Breast epithelium (tissue), 4 donors: ENCODE measurements around the gene COL25A1. TPM values are rescaled to one million over a fixed set of nuclear protein-coding genes. Genes with fewer than 3 reads are reported as not detected.

Experiments
- DNase-seq, 2 donors: peaks; one replicate each; pipeline ENCODE4 v3.0.0-alpha.2; 2019; ENCODE audit warnings: low spot score in 2 of 2
- H3K27ac ChIP-seq, 2 donors: fragments of 200-600 bp; sonication (generic) in 1 of 2; one replicate each; pipeline ENCODE4 v1.5.1; 2016 to 2019; ENCODE audit warnings: mild to moderate bottlenecking in 1 of 2
- H3K27me3 ChIP-seq, 2 donors: fragments of 200-600 bp; sonication (generic) in 1 of 2; one replicate each; pipeline versions ENCODE4 v1.5.1 to v1.6.0; 2017 to 2019; ENCODE audit warnings: control low read depth in 1 of 2, mild to moderate bottlenecking in 1 of 2
- H3K36me3 ChIP-seq: fragments of 200-600 bp; one replicate; pipeline ENCODE4 v1.5.1; 2019
- H3K4me1 ChIP-seq, 2 donors: fragments of 200-600 bp; sonication (generic); one replicate each; pipeline ENCODE4 v1.5.1; 2016 to 2019; ENCODE audit warnings: control low read depth in 1 of 2
- H3K4me3 ChIP-seq, 3 donors: fragments of 200-600 bp; sonication (generic); 1 replicate in 2 of 3; 2 replicates in 1 of 3; pipeline ENCODE4 v1.5.1; 2016 to 2019; ENCODE audit warnings: mild to moderate bottlenecking in 3 of 3, moderate library complexity in 2 of 3
- H3K9me3 ChIP-seq, 2 donors: fragments of 200-600 bp; sonication (generic) in 1 of 2; one replicate each; pipeline ENCODE4 v1.5.1; 2016 to 2019; ENCODE audit warnings: control low read depth in 1 of 2
- POLR2A ChIP-seq: fragments of 450-650 bp; IDR thresholded peaks from one replicate; pipeline ENCODE4 v1.6.1; 2016; ENCODE audit warnings: antibody characterized with exemption, mild to moderate bottlenecking, moderate library complexity
- POLR2AphosphoS5 ChIP-seq, 3 donors: sonication (generic); formaldehyde crosslinking; IDR thresholded peaks; one replicate each; pipeline ENCODE4 v1.6.1; 2017; ENCODE audit warnings: antibody characterized with exemption in 3 of 3
- intact Hi-C: fragments of 100-400 bp; cut with DNase I; formaldehyde crosslinking; loops from one replicate; pipeline ENCODE4 v1.15.1; 2023; ENCODE audit warnings: low total_unique reads
- total RNA-seq, 3 donors: library from RNA; depleted of rRNA; stranded (reverse); fragments of >200 nt; gene quantifications; one replicate each; pipeline ENCODE4 v1.1.0, GENCODE V29; 2016
- TF ChIP-seq, protein P1 (sequence below), 3 donors: fragments of 450-650 bp; IDR thresholded peaks; one replicate each; pipeline ENCODE4 v1.5.1; 2016 to 2017; ENCODE audit warnings: antibody characterized with exemption in 3 of 3, mild to moderate bottlenecking in 3 of 3, moderate library complexity in 3 of 3

The COL25A1 gene
- total RNA-seq, 3 donors from 2014 or later: 2.6 to 11.0 (median 2.8) TPM

DNA sequence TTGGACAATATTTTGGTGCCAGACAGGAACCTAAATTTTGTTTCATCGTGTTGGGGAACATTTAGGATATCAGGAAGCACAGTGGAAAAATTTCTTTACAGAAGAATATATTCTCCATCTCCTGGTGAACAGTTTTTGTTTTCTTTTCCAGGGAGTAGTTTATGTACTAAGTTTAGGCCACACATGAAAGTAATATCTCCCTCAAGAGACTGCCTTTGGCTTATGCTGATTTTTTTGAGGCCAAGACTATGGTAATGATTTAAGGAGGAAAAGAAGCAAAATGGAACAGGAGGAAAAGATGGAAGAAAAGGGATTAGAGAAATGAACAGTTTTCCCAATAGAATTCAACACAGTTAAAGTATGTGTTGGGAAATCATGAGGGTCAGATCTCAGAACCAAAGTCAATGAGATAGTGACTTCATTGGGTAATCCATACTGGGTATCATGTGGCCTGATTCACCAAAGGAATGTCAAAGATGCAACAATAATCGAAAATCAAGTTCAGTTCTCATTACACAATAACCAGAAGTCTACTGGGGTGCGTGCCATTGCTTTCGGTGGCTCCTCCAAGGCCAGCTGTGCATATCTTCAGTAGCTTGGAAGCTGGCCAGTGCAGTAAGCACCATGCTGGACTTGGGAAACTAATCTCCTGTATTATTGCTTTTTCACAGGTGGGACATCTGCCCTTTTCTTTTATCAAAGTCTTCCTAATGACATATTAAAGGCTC is 234.8 kb downstream of the COL25A1 start:
- H3K27me3 ChIP-seq: no peaks in the 10 kb centered on the region
- no peaks in the 10 kb centered on the region for H3K36me3 ChIP-seq
- no peaks in the 10 kb centered on the region for H3K4me1 ChIP-seq
- intact Hi-C loops: no loop called here
- TF ChIP-seq, protein P1, sequence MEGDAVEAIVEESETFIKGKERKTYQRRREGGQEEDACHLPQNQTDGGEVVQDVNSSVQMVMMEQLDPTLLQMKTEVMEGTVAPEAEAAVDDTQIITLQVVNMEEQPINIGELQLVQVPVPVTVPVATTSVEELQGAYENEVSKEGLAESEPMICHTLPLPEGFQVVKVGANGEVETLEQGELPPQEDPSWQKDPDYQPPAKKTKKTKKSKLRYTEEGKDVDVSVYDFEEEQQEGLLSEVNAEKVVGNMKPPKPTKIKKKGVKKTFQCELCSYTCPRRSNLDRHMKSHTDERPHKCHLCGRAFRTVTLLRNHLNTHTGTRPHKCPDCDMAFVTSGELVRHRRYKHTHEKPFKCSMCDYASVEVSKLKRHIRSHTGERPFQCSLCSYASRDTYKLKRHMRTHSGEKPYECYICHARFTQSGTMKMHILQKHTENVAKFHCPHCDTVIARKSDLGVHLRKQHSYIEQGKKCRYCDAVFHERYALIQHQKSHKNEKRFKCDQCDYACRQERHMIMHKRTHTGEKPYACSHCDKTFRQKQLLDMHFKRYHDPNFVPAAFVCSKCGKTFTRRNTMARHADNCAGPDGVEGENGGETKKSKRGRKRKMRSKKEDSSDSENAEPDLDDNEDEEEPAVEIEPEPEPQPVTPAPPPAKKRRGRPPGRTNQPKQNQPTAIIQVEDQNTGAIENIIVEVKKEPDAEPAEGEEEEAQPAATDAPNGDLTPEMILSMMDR (IDR thresholded peaks at IDR 0.05): no peak
- TF ChIP-seq POLR2AphosphoS5 (IDR thresholded peaks at IDR 0.05): no peak
- TF ChIP-seq POLR2A: no peak
- no peak for DNase-seq
- no peak overlapping the region for H3K27ac ChIP-seq
- H3K9me3 ChIP-seq: no peaks in the 10 kb centered on the region
- no peak overlapping the region for H3K4me3 ChIP-seq

DNA sequence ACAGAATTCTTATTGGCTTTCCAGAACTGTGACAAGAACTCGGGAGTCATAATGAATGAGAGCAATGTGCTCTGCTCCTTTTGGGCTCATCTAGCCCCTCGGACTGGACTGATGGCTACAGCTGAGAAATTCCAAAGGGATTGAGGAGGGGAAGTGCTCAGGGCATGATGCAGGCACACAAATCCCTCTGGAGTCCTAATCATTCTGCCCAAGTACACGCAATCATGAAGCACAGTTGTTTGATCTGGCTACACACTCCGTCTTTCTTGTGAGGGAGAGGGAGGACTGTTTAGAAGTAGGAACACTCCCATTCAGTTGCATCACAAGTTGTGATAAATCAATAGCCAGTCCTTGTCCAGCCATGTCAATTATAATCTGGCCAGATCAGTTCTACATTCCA is 237.5 kb downstream of the COL25A1 start:
- Histone ChIP-seq H3K9me3 (no peaks in the 10 kb centered on the region), H3K27me3 (no peaks in the 10 kb centered on the region), H3K4me1 (no peaks in the 10 kb centered on the region), H3K27ac (no peak overlapping the region), H3K36me3 (no peaks in the 10 kb centered on the region), H3K4me3 (no peak overlapping the region)
- no peak for DNase-seq
- intact Hi-C loops: no loop called here
- no peak for TF ChIP-seq POLR2AphosphoS5 (IDR thresholded peaks at IDR 0.05)
- TF ChIP-seq, protein P1 (IDR thresholded peaks at IDR 0.05): no peak
- no peak for TF ChIP-seq POLR2A

DNA sequence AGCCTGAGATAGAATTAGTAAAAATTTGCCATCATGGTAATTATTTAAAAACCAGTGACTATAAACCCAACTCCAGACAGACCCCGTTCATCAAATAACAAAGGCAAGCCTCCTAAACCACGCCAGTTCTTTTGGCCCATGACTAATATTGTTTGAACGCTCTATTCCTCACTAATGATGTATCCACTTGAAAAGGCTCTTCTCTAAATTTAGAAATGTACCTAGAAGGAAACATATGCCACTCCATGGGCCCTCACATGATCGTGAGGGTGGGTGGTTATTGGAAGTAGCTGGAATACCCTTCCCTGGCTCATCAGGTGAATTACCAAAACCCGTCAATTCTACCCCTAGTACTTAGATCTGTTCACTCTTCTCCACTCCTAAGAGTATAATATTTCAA is 249.2 kb downstream of the COL25A1 start:
- no peaks in the 10 kb centered on the region for H3K36me3 ChIP-seq
- intact Hi-C loops: no loop called here

DNA sequence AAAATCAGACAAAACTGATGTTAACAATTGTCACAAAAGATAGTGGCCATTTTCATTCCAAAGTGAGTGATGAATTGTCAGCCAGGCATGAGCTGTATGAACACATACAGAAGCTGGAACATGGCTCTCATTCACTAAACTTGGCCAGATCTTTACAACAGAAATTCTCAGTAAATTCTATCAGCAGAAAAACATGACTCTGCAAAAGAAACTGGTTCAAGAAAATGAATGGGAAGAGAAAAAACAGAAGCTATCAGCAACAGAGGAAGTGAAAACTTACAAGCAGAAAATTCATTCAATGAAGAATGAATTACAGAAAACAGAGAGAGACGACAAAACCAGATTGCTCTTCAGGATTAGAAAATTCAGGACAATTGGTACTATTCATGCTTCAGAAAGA is 249.6 kb downstream of the COL25A1 start:
- H3K9me3 ChIP-seq: no peaks in the 10 kb centered on the region
- H3K27me3 ChIP-seq: no peaks in the 10 kb centered on the region
- TF ChIP-seq POLR2AphosphoS5 (IDR thresholded peaks at IDR 0.05) (no peak), POLR2A (no peak)
- no peaks in the 10 kb centered on the region for H3K36me3 ChIP-seq
- no peaks in the 10 kb centered on the region for H3K4me1 ChIP-seq
- H3K27ac ChIP-seq: no peak overlapping the region
- no peak overlapping the region for H3K4me3 ChIP-seq
- intact Hi-C loops: no loop called here
- DNase-seq: no peak

More for the DNA sequence above, 249.2 kb downstream of the COL25A1 start:
- no peak for TF ChIP-seq POLR2A
- TF ChIP-seq, protein P1 (IDR thresholded peaks at IDR 0.05): no peak
- TF ChIP-seq POLR2AphosphoS5 (IDR thresholded peaks at IDR 0.05): no peak
- DNase-seq: no peak
- Histone ChIP-seq H3K27ac (no peak overlapping the region), H3K4me1 (no peaks in the 10 kb centered on the region), H3K27me3 (no peaks in the 10 kb centered on the region), H3K9me3 (no peaks in the 10 kb centered on the region), H3K4me3 (no peak overlapping the region)

DNA sequence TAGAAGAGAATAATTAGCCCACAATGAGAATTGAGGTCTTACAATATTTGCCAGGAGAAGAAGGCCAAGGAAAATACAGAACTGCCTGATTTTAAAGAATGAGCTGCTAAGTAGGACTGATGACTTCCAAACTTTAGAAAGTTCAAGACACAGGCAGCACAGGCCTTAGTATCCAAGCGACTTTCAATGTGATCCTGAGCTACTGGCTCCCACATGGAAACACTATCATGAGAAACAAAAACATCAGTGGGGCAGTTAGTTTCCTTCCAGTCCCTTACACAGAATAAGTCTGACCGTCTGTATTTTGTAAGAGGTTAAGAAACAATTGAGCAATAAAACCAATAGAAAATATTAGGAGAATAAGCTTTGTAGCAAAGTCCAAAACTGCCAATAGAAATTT is 251.4 kb downstream of the COL25A1 start:
- Histone ChIP-seq H3K9me3 (no peaks in the 10 kb centered on the region), H3K4me1 (no peaks in the 10 kb centered on the region), H3K27me3 (no peaks in the 10 kb centered on the region), H3K4me3 (no peak overlapping the region), H3K36me3 (no peaks in the 10 kb centered on the region), H3K27ac (no peak overlapping the region)
- no peak for DNase-seq
- intact Hi-C loops: no loop called here
- TF ChIP-seq, protein P1 (IDR thresholded peaks at IDR 0.05): no peak
- TF ChIP-seq POLR2AphosphoS5 (IDR thresholded peaks at IDR 0.05) (no peak), POLR2A (no peak)
